Measurements from ENCODE around the gene OR10C1.
"Not testable (repeated sequence)": the region's sequence is repeated elsewhere in the genome, so short reads cannot be mapped to it uniquely, and the experiment has no call there.

The OR10C1 gene, protein sequence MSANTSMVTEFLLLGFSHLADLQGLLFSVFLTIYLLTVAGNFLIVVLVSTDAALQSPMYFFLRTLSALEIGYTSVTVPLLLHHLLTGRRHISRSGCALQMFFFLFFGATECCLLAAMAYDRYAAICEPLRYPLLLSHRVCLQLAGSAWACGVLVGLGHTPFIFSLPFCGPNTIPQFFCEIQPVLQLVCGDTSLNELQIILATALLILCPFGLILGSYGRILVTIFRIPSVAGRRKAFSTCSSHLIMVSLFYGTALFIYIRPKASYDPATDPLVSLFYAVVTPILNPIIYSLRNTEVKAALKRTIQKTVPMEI

GRCh38 chr6:29439006-29439405, at the start of gene OR10C1:
OR10C1 (plus strand) TSS chr6:29439306; CDS start chr6:29440016, 710 bp downstream.
- no peak for FAIRE-seq

- no peak for FAIRE-seq
Observed at GRCh38 chr6:29395331-29395730, 43.8 kb upstream of the OR10C1 start, which contains the start of gene OR12D2. OR12D2 (plus strand) TSS chr6:29395631; CDS start chr6:29396700, 1,069 bp downstream.

DNA sequence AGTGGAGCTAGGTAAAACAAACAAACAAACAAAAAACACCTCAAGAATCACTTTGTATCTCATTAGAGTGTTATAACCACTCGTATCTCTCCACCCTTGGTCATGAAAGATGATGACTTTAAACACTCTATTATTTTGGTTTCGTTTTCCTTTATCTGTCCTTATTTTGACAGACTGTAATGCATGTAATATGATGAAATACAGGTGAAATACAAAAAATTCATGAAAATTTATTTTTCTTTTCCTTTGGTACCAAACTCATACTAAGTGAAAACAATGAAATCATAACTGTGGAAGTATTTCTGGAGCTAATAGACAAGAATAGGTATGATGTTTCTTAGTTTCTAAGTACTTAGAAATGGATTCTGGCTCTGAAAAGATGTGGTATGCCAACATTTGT, 39.6 kb upstream of the OR10C1 start:
- FAIRE-seq: no peak

- FAIRE-seq: no peak
Observed at GRCh38 chr6:29403801-29404200, 35.3 kb upstream of the OR10C1 start.

- FAIRE-seq: no peak
Observed at GRCh38 chr6:29414588-29414987, 24.5 kb upstream of the OR10C1 start, which contains the start of gene OR12D1. OR12D1 (plus strand) TSS chr6:29414928.

DNA sequence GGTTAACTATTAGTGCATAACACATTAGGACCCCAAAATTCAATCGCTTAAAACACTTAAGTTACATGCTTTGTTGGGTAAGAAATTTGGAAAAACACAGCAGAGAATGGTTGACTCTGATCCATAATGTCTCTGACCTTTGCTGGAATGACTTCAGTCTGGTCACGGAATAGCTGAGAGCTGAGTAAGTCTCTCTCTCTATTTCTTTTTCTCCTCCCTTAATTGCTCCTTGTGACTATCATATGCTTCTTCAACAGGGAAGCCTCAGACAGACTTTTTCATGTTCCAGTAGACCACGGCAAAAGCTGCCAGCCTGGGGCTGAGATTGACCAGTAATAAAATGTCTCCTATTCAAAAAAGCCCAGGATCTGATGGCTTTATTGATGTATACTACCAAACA, 19.6 kb upstream of the OR10C1 start:
- no peak for FAIRE-seq

GRCh38 chr6:29424168-29424567, 14.9 kb upstream of the OR10C1 start:
- no peak for FAIRE-seq

GRCh38 chr6:29424575-29424974, 14.5 kb upstream of the OR10C1 start:
- FAIRE-seq: no peak

DNA sequence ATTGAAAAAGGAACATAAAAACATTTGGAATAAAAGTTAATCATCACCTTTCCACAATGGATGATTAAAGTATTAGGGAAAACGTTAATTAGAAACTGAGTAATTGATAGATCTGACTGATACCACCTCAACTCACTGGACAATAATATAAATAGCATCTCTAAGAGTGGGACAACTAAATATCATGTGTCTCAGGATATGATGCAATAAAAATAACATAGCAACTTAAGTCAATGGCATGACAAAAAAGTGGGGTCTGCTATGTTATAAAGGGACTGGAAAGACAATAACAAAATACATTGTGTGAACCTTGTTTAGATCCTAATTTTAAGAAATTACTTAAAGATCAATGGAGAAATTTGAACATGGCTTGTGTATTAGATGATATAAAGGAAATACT, 14.0 kb upstream of the OR10C1 start:
- FAIRE-seq: no peak

GRCh38 chr6:29426654-29427053, 12.5 kb upstream of the OR10C1 start:
- FAIRE-seq: no peak

DNA sequence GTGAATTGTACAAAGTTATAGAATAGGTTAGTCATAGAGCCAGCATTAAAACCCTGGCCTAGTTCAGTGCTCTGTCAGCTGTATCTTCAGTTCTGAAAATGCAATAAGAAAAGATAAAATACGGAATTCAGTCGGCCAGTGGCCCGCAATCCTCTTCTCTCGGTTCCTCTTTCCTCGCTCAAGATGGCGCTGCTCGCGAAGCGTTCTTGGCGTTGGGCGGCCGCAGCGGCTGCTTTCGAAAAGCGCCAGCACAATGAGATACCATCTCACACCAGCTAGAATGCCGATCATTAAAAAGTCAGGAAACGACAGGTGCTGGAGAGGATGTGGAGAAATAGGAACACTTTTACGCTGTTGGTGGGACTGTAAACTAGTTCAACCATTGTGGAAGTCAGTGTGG, 2.4 kb upstream of the OR10C1 start:
- not testable (repeated sequence) for FAIRE-seq

DNA sequence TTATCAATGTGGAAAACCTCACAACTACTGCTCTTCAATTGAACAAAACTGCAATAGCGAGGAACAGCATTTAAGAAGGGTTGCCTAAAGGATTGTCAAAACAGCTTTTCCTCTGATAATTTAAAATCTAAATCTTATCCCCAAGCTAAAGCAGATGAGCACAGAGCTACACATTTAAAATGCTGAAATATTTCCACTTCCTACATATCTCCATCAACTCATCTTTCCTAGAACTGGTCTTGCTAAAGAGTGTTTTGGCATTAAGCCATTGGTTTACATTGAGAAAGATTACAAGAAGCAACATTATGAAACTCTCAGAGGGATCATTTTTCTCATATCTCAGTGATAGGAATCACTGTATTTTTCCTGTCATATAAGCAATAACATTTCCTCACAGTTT, 3.6 kb downstream of the OR10C1 start:
- FAIRE-seq: no peak

DNA sequence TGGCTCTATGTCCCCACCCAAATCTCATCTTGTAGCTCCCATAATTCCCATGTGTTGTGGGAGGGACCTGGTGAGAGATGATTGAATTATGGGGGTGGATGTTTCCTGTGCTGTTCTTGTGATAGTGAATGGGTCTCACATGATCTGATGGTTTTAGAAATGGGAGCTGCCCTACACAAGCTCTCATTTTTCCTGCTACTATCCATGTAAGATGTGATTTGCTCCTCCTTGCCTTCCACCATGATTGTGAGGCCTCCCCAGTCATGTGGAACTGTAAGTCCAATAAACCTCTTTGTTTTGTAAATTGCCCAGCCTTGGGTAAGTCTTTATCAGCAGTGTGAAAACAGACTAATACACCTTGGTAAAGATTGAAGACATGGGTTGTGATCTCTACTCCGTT, 4.9 kb downstream of the OR10C1 start:
- not testable (repeated sequence) for FAIRE-seq

GRCh38 chr6:29447670-29448069, 8.6 kb downstream of the OR10C1 start:
- no peak for FAIRE-seq

GRCh38 chr6:29451471-29452193, 12.5 kb downstream of the OR10C1 start:
- FAIRE-seq: no peak

DNA sequence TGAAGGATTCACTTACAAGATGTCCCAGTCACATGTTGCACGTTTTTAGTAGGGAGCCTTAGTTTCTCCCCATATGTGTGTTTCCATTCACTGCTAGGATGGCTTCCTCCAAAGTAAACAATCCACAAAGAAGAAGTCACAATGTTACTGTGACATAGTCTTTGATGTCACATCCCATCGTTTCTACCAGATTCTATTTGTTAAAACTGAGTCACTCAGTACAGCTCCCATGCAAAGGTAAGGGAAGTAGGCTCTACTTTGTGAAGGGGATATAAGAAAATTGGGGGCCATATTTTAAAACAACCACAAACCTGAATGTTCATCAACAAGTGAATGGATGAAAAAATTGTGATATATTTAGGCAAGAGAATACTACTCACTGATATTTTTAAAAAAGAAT, 17.9 kb downstream of the OR10C1 start, which contains the start of the genes OR11A1 and OR2H1:
Gene OR11A1, minus strand, starts transcription at position 101 of the 400 bp plus-strand sequence. CDS start 29,430 bp downstream, outside the sequence.
Gene OR2H1, plus strand, starts transcription at position 185 of the 400 bp plus-strand sequence. CDS start 4,615 bp downstream, outside the sequence.
- no peak for FAIRE-seq

- FAIRE-seq: no peak
Observed at GRCh38 chr6:29461021-29461814, 22.1 kb downstream of the OR10C1 start.

DNA sequence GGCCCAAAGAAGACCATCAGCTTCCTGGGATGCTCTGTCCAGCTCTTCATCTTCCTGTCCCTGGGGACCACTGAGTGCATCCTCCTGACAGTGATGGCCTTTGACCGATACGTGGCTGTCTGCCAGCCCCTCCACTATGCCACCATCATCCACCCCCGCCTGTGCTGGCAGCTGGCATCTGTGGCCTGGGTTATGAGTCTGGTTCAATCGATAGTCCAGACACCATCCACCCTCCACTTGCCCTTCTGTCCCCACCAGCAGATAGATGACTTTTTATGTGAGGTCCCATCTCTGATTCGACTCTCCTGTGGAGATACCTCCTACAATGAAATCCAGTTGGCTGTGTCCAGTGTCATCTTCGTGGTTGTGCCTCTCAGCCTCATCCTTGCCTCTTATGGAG, 22.9 kb downstream of the OR10C1 start:
- FAIRE-seq: no peak

GRCh38 chr6:29465279-29465678, 26.2 kb downstream of the OR10C1 start:
- no peak for FAIRE-seq

DNA sequence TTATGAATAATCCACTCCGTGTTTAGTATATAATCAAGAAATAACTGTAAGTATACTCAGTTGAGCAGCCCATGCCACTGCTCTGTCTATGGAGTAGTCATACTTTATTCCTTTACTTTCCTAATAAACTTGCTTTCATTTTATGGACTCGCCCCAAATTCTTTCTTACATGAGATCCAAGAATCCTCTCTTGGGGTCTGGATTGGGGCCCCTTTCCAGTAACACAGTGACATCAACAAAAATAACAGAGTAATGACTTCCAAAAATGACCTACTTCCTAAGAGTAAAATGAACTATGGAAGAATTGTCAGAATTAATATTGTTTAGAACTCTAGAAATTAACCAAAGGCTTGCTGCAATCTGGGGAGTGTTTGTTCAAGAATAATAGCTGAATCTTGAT, 26.7 kb downstream of the OR10C1 start:
- FAIRE-seq: no peak

DNA sequence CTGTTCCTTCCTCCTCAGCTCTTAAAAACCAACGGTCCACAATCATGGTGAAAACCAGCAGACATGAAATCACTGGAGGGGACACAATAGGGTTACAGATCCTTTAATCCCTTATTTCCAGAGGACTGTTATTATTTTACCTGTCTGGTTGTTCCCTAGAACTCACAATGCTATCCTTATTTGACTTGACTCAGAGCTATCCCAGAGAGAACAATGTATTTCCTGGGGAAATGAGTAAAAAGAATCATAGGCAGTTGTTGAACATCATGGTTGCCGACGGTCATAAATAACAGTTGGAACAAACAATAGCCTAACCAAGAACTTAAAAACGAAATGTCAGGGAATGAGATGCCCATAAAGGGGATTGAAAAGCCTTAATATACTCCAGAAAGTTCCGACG, 27.1 kb downstream of the OR10C1 start:
- FAIRE-seq: no peak

DNA sequence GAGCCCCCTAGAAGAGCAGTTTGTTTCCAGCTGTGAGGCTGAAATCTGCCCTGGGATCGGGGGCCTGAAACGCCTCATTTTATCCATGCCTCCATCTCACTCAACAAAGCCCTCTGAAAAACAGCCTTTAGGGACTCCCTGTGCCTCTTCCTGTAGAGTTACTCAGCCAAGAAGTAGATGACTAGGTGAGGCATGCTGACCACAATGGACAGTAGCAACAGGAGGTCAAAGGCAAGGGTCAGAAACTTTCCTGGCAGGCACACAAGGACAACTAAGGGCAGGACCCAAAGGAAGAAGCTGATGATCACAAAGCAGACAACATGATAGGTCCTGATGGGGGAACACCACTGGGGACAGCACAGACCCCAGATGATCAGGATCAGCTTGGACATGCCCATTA, 35.9 kb downstream of the OR10C1 start:
- FAIRE-seq: no peak

DNA sequence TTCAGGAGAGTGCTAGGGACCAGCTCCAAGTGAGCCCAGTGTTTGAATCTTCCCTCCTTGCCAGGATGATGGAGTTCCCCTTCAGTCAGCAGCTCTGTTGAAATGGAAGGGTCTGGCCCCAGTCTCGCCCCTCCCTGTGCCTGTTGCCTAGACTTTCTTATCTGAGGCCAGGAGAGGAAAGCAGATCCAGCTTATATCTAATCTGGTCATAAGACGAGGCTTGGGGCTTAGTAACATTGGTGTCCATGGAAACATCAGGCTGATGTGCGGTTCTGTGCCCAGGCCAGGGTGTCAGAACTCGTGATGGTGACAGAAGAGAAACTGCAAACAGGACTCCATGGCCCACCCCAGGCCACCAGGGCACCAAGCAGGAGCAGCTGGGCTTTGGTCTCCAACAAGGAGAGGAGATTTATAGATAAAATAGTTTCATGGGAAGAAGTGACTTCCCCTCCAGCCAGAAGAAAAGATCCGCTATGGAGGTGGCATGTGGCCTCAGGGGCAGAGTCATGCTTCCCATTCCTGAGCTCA, 38.9 kb downstream of the OR10C1 start:
- FAIRE-seq: no peak
